GM18502 (cell line): ENCODE results near the gene KMT2A.

ENCODE experiments used
- ATAC-seq: cut with Tn5 transposase; IDR thresholded peaks from one replicate; pipeline ENCODE4 v1.9.1; 2021; ENCODE audit warnings: mild to moderate bottlenecking; ENCODE audit not compliant: unreplicated experiment, poor library complexity

KMT2A gene

DNA sequence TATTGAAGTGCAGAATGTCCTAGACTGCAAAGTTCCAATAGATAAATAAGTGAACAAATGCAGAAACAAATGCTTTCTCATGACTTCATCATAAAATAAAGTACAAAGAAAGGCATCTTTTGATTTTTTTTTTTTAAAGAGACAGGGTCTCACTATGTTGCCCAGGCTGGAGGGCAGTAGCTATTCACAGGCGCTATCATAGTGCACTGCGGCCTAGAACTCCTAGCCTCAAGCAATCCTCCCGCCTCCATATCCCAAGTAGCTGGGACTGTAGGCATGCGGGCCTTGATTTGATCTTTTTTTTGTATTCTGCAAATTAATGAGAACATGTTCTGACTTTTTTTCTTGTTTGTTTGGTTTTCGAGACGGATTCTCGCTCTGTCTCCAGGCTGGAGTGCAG is 138.3 kb downstream of the KMT2A start:
- no peak for ATAC-seq
